ENCODE data around the gene SCMH1.

- no peak for TF ChIP-seq POLR2AphosphoS5 (IDR thresholded peaks at IDR 0.05; ENCODE audit: low read depth, low read length)
- no peak for TF ChIP-seq POLR2A (IDR thresholded peaks at IDR 0.05; ENCODE audit: low read depth, low read length)
- TF ChIP-seq TAF1 (IDR thresholded peaks at IDR 0.05; ENCODE audit: low read depth, low read length) = no peak
These were observed 67.9 kb downstream of the SCMH1 start for GRCh38 chr1:41174170-41174569.
